LNCAP (cell line): Measurements from ENCODE around the gene TVP23C.

Experiments
- TF ChIP-seq, protein P1 (sequence below): fragments of 450-650 bp; IDR thresholded peaks from 2 replicates; pipeline ENCODE4 v1.5.1; 2017; ENCODE audit warnings: mild to moderate bottlenecking

TVP23C gene

GRCh38 chr17:15468126-15468525 lies 95.2 kb downstream of the TVP23C start:
- TF ChIP-seq, protein P1, sequence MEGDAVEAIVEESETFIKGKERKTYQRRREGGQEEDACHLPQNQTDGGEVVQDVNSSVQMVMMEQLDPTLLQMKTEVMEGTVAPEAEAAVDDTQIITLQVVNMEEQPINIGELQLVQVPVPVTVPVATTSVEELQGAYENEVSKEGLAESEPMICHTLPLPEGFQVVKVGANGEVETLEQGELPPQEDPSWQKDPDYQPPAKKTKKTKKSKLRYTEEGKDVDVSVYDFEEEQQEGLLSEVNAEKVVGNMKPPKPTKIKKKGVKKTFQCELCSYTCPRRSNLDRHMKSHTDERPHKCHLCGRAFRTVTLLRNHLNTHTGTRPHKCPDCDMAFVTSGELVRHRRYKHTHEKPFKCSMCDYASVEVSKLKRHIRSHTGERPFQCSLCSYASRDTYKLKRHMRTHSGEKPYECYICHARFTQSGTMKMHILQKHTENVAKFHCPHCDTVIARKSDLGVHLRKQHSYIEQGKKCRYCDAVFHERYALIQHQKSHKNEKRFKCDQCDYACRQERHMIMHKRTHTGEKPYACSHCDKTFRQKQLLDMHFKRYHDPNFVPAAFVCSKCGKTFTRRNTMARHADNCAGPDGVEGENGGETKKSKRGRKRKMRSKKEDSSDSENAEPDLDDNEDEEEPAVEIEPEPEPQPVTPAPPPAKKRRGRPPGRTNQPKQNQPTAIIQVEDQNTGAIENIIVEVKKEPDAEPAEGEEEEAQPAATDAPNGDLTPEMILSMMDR = no peak

DNA sequence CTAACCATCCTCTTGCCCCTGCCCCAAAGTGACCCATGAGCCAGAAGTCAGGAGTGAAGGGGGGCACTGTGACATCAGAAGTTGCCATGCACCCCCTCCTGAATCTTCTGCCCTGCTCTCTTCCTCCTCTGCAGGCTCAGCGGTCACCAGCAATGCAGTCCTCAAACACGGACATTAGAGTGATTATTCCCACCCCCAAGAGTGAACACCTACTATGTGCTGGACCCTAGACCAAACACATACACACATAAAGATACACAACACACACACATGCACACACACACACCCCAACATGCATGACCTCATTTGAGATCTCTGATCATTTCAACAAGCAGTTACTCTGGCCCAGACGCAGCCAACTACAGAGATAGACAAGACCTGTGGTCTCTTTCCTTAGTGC lies 95.7 kb downstream of the TVP23C start, which contains the start of gene CDRT4:
Gene CDRT4 (minus strand): TSS at position 30 of the 400 bp plus-strand sequence. CDS start 27,383 bp downstream, outside the sequence.
- TF ChIP-seq, protein P1 = no peak

- TF ChIP-seq, protein P1 = no peak
Observed at GRCh38 chr17:15466131-15466530, 97.2 kb downstream of the TVP23C start.

GRCh38 chr17:15465045-15465701 lies 98.1 kb downstream of the TVP23C start:
- TF ChIP-seq, protein P1 = no peak

DNA sequence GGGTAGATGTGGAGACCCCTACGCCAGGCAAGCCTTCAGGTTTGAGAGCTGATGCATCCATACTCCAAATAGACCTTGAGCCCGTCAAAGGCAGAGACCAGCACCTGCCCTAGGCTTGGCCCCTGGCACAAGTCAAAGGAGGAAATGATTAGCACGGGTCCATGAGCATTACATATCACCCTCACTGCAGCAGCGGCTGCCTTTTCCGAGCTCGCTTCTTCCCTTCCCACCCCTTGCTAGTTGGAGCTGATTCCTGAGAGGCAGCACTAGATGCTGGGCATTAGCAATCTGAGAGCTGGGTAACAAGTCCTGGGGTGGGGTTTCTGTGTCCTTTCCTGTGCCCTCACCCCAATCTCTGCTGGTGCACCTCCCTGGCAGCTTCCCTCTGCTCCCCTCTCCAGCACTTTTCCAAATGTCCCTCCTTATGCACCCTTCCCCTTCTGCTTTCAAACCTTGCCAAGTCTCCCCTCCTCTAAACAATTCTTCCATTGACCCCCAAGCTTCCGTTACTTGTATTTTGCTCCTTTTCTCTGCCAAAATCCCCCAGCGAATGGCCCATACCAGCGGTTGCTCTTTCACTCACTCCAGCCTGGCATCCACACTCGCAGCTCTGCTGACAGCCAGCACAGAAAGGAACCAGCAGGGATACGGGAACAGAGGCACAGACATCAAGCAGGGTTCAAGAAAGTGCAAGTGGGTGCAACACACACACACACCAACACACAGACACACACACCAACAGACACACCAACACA lies 98.9 kb downstream of the TVP23C start:
- TF ChIP-seq, protein P1 = no peak

- TF ChIP-seq, protein P1 = no peak
Observed at GRCh38 chr17:15462976-15463772, 100.1 kb downstream of the TVP23C start.

DNA sequence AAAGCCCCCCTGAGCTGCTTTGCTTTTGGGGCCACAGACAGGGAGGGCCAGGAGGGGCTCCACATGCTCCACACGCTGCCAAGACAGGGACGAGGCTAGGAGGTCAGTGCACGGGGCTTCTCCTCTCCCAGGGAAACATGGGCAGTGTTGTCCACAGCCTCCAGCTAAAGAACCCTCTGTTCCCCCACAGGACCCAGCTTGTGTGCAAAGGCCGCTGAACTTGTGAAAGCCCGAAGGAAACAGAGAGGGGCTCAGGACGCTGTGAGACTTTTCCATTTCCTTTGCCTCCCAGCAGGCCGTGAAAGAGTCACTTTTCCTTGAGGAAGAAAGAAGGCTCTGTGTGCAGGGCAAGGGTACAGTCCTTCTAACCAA lies 105.6 kb downstream of the TVP23C start:
- TF ChIP-seq, protein P1 = no peak
